Stimulated activated CD4-positive, alpha-beta T cell treated with anti-CD3 and anti-CD28 coated beads, Interleukin-1b, Interleukin-23, amount 100 ng/mL, for 24 hours (primary cell): ENCODE data around the gene FBXL16.

Source experiments
- DNase-seq, 4 experiments: peaks; one replicate each; pipeline ENCODE4 v3.0.0-alpha.2; 2020; ENCODE audit warnings: low read depth in 4 of 4, low spot score in 1 of 4

FBXL16 gene

DNA sequence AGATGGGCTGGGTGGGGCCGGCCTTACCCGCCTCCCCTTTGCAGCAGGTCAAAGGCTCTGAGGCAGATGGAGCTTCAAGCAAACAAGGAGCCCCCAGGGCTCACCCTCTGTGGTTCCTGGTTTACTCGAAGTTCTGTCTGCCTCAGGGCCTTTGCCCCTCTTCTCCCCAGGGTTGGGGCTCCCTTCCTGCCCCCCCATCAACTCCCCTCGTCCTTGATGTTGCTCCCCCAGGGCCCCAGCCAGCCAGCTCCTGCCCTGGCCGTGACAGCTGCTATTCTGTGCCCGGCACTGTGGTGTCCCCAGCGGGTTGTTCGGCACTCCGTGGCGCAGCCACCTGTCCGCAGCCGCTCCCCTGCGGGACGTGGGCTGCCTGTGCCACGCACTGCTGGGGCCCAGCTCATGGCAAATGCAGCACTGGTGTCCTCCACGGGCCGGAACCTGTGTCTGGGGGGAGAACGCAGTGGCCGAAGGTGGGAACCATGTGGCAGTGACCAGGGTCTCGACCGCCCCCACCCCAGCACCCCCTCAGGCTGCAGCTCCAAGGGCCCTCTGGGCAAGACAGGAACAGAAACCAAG, 5.0 kb upstream of the FBXL16 start:
- DNase-seq = no peak

DNA sequence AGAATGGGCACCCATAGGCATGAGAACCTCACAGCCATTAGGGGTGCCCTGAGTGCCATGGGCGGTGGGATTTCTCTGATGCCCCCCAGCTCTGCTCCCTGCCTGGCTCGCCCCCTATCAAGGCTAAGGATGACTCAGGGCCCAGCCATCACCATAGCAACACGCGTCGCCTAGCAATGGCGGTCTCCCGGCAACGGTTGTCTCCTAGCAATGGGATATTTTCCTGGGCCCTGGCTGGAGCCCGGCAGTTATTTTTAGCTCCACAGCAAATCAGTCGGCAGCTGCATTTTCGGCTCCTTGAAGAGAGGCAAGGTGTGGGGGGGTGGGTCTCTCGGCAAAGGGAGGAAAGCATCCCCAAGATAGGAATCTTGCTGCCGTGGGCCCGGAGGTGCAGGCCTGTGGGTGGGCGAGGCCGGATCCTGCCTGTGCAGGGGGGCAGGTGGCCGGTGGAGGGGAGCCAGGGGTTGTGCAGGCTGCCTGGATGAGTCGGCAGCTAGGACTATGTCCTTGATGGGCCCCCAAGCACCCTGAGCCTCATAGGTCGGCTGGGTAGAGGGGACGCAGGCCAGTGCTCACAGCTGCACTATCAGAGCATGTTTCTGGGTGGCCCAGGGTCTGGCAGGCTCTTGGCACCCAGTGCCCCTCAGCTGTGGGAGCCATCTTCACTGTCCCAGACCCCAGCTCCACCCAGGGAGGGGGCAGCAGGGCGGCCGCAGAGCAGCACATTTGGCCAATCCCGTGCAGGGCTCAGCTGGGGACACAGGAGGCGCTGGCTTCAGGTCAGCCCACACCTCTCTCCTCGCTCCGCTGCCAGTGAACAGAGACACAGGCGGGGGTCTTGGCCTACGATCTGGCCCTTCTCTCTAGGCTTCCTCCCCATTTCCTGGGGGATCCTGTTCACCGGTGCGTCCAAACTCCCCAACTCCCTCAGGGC, 4.2 kb upstream of the FBXL16 start:
- no peak for DNase-seq

DNA sequence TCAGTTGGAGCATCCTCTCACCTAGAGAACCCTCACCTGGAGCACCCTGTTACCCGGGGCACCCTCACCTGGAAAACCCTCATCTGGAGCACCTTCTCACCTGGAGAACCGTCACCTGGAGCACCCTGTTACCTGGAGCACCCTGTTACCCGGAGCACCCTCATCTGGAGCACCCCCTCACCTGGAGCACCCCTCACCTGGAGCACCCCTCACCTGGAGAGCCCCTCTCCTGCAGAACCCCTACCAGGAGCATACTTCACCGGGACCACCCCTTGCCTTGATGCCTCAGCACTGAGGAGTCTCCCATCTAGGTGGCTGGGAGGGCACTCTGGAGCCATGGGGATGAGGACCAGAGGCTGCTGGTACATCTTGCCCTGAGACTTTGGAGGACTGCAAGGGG, 3.4 kb upstream of the FBXL16 start:
- no peak for DNase-seq

DNA sequence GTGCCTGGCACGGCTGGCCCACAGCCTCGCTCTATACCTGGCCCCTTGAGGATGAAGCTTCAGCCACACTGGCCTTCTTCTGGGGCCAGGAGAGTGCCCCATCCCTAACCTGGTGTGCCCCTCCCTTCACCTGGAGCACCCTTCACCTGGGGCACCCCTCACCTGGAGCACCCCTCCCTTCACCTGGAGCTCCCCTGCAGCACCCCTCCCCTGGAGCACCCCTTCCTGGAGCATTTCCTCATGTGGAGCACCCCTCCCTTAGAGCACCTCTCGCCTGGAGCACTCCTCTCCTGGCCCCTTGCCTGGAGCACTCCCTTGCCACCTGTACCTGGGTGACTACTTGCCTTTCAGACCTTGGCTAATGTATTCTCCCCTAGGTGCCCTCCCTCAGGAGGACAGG, 2.4 kb upstream of the FBXL16 start:
- no peak for DNase-seq

GRCh38 chr16:707062-707538, 1.5 kb upstream of the FBXL16 start:
- DNase-seq = no peak

GRCh38 chr16:706189-707061, 824 bp upstream of the FBXL16 start:
- no peak for DNase-seq

DNA sequence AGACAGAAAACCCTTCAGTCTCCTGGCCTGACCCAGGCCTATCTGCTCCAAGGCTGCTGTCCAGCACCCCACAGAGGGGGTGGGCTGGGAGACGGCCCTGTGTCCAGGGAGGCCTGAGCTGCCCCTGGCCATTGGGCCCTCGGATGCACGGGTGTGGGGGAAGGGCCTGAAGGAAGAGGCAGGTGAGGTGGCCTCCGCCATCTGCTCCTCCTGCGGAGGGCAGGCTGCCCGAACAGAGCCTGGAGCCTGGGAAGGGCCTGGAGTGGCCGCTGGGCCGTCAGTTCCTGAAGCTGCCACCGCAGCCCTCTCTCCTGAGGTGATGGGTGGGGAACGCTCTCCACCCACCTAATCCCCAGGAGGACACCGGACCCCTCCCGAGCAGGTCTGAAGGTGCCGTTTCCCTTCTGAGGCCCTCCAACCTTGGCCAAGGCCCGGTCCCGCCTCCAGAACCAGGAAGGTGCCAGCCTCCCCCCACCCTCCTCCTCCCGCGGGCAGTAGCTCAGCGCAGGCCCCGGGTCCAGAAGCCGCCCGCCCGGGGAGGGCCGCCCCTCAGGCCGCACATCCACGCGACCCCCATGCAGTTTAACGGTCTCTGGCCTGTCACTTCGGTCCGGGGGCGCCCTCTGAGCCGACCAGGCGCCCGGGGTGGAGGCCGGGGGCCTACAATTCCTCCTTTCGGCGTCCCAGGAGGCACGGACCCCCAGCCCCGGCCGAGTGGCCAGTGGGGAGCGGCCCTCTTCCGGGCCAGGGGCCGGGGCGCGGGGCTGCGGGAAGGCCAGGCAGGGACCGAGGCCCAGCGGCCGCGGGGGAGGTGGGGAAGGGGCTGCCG, 835 bp downstream of the FBXL16 start:
- no peak for DNase-seq

DNA sequence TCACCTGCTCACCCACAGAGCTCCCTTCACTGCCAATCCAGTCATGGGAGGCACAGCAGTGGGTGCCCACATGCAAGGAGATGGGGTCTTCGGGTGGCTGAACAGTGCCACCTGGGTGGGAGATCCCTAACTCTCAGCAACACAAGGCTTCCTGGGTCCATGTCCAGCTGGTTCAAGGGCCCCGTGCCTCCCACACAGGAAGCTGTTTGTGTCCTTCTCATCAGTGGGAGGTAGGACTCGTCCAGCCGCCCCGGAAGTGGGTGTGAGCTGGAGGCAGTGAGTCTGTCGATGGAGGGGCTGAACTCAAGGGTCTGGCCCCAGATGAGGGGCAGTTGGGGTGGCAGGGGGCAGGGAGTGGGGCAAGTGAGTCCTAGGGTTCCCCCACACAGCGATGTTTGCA, 1.6 kb downstream of the FBXL16 start:
- DNase-seq = no peak

- no peak for DNase-seq
Measured at GRCh38 chr16:703406-703805, 2.2 kb downstream of the FBXL16 start.

GRCh38 chr16:702341-702740, 3.3 kb downstream of the FBXL16 start:
- DNase-seq = no peak

- peak in 1 of 4 experiments; percentile 33 for DNase-seq
Measured at GRCh38 chr16:700684-701584, 4.7 kb downstream of the FBXL16 start.

DNA sequence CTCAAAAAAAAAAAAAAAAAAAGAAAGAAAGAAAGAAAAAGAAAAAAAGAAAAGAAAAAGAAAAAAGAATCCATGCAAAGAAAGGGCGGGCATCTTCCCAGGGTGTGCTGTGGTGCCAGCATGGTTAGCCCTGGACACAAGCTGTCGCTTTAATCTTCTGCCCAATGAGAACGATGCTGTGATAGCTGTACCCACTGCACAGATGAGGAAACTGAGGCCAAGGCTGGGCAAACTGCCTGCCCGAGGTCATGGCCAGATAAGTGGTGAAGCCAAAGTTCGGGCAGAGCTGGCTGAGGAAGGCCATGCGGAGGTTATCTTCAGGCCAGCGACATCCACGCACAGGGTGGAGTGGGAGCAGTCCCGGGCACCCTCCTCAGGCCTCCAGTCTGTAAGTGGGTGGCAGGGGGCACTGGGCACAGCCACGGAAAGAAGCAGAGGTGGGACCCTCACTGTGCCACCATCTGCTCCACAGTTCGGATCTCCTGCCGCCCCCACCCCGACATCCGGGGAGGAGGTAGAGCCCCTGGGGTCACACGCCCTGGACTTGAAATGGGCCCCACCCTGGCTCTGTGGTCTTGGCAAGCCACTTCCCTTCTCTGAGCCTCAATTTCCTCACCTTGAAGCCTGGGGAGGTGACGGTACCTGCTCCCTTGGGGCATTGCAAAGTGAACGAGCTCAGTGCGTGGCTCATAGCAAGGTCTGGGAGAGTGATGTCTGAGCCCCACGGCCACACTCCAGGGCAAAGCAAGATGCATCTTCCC, 6.5 kb downstream of the FBXL16 start:
- no peak for DNase-seq

DNA sequence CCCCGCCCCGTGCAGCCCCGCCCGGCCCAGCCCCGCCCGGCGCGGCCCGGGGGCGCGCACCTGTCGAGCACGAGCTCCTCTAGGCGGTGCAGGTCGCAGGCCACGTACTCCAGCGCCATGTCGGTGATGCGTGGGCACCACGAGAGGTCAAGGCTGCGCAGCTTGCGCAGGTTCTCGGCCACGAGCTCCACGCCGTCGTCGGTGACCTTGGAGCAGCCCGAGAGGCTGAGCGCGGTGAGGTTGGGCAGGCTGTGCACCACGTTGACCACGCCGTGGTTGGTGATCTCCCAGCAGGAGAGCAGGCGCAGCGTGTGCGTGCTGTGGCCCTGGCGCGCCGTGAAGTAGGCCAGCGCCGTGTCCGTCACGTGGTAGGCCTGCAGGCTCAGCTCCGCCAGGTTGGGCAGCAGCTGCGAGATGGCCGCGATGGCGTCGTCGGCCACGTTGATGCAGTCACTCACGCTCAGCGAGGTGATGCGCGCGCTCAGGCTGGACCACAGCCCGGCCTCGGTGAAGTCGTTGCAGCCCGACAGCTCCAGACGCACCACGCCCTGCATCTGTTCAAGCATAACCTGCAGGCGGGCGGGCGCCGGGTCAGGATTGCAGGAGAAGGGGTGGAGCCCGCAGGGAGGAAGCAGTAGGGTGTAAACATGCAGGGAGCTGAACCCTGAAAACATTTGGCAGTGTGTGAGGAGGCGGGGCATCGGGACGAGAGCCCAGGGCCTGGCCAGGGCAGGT, 10.1 kb downstream of the FBXL16 start:
- DNase-seq = peak in 2 of 4 experiments; percentile 55 to 63

GRCh38 chr16:694863-695354, 10.7 kb downstream of the FBXL16 start:
- no peak for DNase-seq

GRCh38 chr16:694187-694862, 11.3 kb downstream of the FBXL16 start:
- no peak for DNase-seq

DNA sequence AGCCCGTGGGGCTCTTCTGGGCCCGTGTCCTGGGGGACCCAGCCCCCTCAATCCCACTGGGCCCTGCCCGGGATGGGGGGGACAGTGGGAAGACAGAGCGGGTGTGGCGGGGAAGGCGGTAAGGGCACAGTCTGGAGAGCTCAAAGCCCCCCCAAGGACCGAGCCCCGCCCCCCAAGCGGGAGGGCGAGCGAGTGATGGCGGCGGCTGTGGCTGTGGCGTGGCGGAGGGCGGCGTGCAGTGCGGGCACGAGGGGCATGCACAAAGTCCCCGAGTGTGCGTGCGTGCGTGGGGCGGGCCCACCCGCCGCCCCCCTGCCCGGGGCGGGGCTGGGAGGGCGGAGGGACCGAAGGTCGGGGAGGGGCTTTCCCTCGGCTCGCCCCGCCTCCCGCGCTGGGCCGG, 11.8 kb downstream of the FBXL16 start:
- DNase-seq = no peak

DNA sequence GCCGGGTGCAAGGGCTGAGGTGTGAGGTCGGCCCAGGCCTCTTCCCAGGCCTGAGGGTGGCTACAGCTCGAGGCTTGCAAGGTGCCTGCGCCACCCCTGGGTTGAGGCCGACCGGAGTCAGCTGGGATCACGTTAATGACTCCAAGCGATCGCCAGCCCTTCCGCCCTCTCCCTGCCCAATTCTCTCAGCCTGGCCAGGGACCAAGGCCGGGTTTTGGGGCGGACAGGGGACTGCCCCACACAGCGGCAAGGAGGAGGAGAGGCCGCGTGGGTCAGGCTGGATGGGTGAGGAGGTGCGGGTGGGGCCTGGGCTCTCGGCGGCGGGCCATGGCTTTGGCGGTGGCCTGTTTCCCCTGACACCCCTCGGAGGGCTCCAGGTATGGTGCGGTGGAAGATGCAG, 12.2 kb downstream of the FBXL16 start:
- DNase-seq = no peak
